ENCODE measurements around the gene RTN4R. TPM values are rescaled to one million over a fixed set of nuclear protein-coding genes. Genes with fewer than 3 reads are reported as not detected.

The RTN4R gene
- 0.54 and 0.97 TPM in 2 replicates for total RNA-seq

GRCh38 chr22:20268279-20269012, at the start of gene RTN4R:
Gene RTN4R (minus strand): TSS chr22:20268318. CDS start chr22:20268092, 226 bp downstream.

Other genes with a start within 250 kb of the RTN4R start
- gene TANGO2, start 247.2 kb downstream of the RTN4R start, total RNA-seq = 25.9 and 27.3 TPM in 2 replicates
- 18.6 and 22.4 TPM in 2 replicates for gene DGCR8, start 188.1 kb downstream of the RTN4R start, total RNA-seq
- gene RANBP1, start 152.2 kb downstream of the RTN4R start, total RNA-seq = 156 and 256 TPM in 2 replicates
- gene TRMT2A, start 151.1 kb downstream of the RTN4R start, total RNA-seq = 29.3 and 33.0 TPM in 2 replicates
- gene ZDHHC8, start 136.5 kb downstream of the RTN4R start, total RNA-seq = 10.9 and 38.3 TPM in 2 replicates
- 0.49 and 10.1 TPM in 2 replicates for gene CCDC188, start 117.3 kb downstream of the RTN4R start, total RNA-seq
- gene DGCR6L, start 51.7 kb upstream of the RTN4R start, total RNA-seq = 39.9 and 51.8 TPM in 2 replicates
- gene ZNF74, start 125.8 kb upstream of the RTN4R start, total RNA-seq = 7.5 and 9.2 TPM in 2 replicates
- gene SCARF2, start 169.5 kb upstream of the RTN4R start, total RNA-seq = 32.1 and 32.9 TPM in 2 replicates
- gene KLHL22, start 227.5 kb upstream of the RTN4R start, total RNA-seq = 21.4 and 26.2 TPM in 2 replicates
- gene MED15, start 239.3 kb upstream of the RTN4R start, total RNA-seq = 31.1 and 36.6 TPM in 2 replicates

All from cardiac atrium fibroblast (primary cell).